ENCODE results near the gene PCAT6.

The PCAT6 gene

DNA sequence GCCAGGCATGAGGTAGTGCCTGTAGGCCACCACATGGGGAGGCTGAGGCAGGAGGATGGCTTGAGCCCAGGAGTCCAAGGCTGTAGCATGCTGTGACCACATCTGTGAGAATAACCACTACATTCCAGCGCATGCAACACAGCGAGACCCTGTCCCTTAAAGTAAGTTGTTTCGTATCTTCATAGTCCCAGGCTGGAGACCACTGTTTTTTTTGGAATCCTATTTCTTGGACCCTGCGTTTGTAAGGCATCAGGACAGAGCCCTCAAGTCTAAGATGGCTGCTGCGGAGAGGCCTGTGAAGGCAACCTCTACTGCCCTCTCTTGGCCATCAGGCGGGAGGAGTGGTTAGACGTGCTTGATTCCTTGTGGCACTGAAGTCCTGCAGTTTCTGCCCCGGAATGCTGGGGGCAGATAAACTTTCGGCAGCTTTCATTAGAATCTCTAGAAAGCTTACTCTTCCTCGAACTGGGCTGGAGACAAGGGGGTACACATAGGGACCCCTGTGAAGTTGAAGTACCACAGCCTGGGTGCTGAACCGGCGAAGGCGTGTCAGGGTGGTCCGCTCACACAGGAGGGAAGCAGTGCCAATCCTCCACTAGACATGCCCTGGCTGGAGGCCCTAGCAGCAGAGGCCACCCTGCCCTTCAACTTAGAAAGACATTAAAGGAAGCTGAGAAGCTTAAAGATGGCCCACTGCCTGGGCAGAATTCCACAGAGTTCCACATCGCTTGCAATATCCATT is 41.6 kb downstream of the PCAT6 start:
- no peak for DNase-seq

DNA sequence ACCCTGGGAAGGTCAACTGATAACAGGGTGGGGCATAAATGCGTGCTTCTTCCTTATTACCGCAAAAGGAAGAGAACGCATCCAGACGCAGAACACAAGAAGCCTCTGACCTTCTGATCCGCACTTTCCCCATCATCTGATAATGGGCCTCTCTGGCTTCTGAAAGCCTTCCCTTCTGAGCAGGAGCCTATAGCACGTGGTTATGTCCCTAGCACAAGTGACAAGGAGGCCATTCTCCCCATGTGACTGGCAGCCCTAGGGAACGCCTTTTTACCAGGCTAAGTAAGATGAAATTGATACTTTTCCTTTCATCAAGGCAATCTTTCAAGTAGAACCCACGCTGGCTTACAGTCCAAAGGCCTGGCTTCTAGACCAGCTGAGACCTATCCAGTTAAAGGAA is 44.0 kb downstream of the PCAT6 start:
- DNase-seq = no peak

DNA sequence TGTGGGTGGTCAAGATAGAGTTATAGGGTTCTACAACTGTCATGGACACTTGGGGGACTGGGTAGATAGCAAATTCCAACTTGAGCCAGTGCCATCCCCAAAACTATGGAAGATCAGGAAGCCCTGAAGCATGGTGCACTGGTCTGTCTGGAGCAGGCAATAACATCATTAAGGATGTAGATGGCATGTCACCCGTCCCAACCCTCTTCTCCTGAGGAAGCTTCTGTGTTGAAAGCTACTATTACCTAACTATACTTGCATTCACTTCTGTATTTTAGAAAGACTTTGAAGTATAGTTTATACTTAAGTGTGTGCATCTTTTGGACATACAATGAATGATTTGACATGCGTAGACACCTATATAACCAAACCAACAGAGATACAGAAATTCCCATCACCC is 45.3 kb downstream of the PCAT6 start:
- no peak for DNase-seq

DNA sequence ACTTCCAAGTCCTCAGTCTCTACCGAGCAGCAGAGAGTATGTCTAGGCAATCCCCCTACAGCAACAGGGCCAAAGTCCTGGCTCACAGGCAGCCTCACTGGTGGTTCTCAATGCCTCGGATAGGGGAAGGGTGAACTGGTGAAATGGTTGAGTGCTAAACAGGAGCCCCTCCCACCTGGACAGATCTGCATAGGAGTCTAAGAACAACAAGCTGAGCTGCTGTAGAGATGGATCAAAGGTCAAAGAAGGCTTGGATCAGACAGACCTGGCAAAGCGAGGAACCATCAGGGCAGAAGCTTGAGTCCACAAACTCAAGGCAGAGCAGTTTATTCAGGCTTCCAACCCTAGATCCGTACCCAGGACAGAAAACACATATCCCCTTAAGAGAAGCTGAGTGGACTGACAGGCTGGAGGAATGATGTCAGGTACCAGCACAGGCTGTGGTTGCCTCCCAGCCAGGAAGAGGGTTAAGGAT is 46.4 kb downstream of the PCAT6 start:
- DNase-seq = no peak

DNA sequence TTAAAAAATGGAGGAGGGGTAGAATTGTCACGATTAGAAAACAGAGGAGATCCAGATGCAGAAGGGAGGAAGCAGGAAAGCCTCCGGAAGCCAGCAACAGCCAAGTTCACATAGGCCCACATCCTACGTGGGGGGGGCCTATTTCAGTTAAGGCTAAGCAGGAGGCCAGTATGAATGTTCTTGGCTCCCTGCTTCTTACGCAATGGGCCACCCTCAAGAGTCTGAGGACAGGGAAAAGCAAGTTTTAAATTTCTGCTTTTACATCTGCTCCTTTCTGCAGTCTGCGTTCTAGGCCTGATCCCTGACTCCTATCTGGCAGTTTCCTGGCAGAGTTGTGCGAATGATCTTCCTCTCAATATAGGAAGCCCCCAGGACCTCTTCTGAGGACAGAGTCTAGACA is 47.6 kb downstream of the PCAT6 start:
- DNase-seq = no peak

DNA sequence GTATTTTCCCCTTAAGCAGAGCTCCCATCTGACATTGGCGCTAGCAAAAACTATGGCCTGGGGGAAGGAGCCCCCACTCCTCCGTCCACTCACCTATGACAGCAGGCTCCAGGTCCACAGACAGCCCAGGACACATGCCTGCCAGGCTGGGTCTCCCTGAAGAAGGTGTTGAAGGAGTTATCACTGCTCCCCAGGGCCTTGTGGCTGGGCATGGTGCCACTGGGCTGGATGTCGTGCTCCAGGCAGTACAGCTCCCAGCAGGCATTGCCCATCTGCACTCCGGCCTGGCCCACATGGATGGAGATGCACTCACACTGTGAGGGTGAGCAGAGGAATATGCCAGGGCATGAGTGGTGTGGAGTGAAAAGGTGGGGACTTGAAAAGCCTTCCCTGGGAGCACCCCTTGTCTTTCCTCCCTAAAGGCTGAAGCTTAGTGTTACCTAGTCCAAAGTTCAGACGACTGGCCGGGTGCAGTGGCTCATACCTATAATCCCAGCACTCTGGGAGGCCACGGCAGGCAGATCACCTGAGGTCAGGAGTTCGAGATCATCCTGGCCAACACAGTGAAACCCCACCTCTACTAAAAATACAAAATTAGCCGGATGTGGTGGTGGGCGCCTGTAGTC is 48.1 kb downstream of the PCAT6 start:
- no peak for DNase-seq

DNA sequence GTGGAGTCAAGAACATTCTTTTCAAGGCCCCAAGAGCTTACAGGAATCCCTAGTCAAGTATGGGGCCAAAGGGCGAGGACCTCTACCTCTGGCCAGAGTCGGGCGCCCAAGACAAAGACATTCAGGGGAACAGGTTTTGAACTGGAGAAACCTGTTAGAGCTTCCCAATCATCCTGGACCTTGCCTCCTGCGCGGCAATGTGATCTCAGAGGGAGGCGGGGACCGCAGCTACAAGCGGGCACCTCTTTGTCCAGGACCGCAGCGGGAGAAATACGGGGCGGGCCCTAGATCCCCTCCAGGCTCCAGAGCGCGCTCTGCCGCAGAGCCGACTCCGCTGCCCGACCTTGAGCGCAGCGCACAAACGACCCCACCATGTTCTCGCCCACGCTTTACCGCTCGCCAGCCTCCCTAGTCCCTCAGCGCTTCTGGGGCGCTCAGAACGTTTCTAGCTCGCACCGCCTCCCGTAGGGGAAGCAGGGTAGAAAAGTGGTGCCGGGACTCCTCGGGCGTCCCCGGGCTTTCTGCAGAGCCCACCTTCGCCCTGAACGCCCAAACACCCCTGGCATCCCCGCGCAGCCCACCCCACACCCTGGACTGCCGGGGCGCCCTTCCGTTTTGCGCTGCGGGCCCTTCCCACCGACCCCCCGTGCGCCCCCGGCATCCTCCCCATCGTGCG is 50.1 kb downstream of the PCAT6 start:
- no peak for DNase-seq

Data from SIG-M5 (cell line).